Endothelial cell of umbilical vein (primary cell): ENCODE data around the gene TTC21B. TPM values are rescaled to one million over a fixed set of nuclear protein-coding genes. Genes with fewer than 3 reads are reported as not detected.

ENCODE experiments used
- BruUV-seq: library from RNA; stranded (reverse); fragments of 400-500 nt; replicated peaks from 2 replicates; lab custom pipeline; 2021; lab: Mats Ljungman, UMichigan
- CTCF ChIA-PET: fragments of 300-600, 350-600 bp; sonication (Branson Sonifier 250); formaldehyde crosslinking; loops from one replicate; lab custom pipeline; 2021; ENCODE audit warnings: antibody characterized with exemption, inconsistent platforms; lab: Charles Lee
- POLR2A ChIA-PET: fragments of 300-600, 350-600 bp; sonication (Branson Sonifier 250); formaldehyde crosslinking; loops from one replicate; lab custom pipeline; 2021; ENCODE audit warnings: antibody characterized with exemption, inconsistent platforms; lab: Charles Lee
- DNase-seq: peaks from one replicate; pipeline ENCODE4 v3.0.0-alpha.2; 2011; ENCODE audit warnings: low read depth, low spot score
- FAIRE-seq: peaks from 2 replicates; lab custom pipeline; 2011; peaks lifted over from hg19 to GRCh38; lab: Jason Lieb, UNC
- H2AFZ ChIP-seq: 2 replicates; pipeline ENCODE4 v1.6.0; 2012; ENCODE audit warnings: low read depth, low read length, control low read depth, inconsistent platforms
- H3K27ac ChIP-seq: 2 replicates; pipeline ENCODE4 v1.5.1; 2011; ENCODE audit warnings: low read depth, mild to moderate bottlenecking, control low read depth, low read length, moderate library complexity; ENCODE audit not compliant: insufficient read depth
- H3K27me3 ChIP-seq, 2 experiments: 2 replicates each; pipeline versions ENCODE4 v1.6.0 to v1.6.1; 2011; ENCODE audit warnings: low read length in 2 of 2, mixed read lengths in 1 of 2; ENCODE audit not compliant: control insufficient read depth in 2 of 2, insufficient read depth in 2 of 2
- H3K36me3 ChIP-seq, 2 experiments: 2 replicates in 1 of 2; 3 replicates in 1 of 2; pipeline ENCODE4 v1.5.1; 2011; ENCODE audit warnings: low read length in 2 of 2, mild to moderate bottlenecking in 1 of 2, moderate library complexity in 1 of 2; ENCODE audit not compliant: control insufficient read depth in 2 of 2, insufficient read depth in 2 of 2; ENCODE audit errors: extremely low read depth in 1 of 2
- H3K4me1 ChIP-seq: 3 replicates; pipeline ENCODE4 v1.5.1; 2011; ENCODE audit warnings: mild to moderate bottlenecking, low read length; ENCODE audit not compliant: control insufficient read depth, insufficient read depth; ENCODE audit errors: extremely low read depth
- H3K4me2 ChIP-seq: 2 replicates; pipeline ENCODE4 v1.6.1; 2011; ENCODE audit warnings: low read length, control low read depth, mixed read lengths; ENCODE audit not compliant: insufficient read depth
- H3K4me3 ChIP-seq, 3 experiments: fragments of 200-600 bp in 1 of 3; sonication (generic), shearing (Covaris generic) in 1 of 3; replicated peaks in 1 of 3; 2 replicates each; pipeline ENCODE4 v1.5.1; 2011 to 2016; ENCODE audit warnings: control low read depth in 3 of 3, low read length in 3 of 3, mild to moderate bottlenecking in 2 of 3, inconsistent platforms in 1 of 3, low read depth in 1 of 3, moderate library complexity in 1 of 3; ENCODE audit not compliant: insufficient read depth in 1 of 3
- H3K79me2 ChIP-seq: 2 replicates; pipeline ENCODE4 v1.6.0; 2012; ENCODE audit warnings: low read length, inconsistent platforms; ENCODE audit not compliant: control insufficient read depth, insufficient read depth
- H3K9ac ChIP-seq: replicated peaks from 2 replicates; pipeline ENCODE3; 2011; ENCODE audit warnings: low read length, control low read depth; ENCODE audit not compliant: insufficient read depth; ENCODE audit errors: extremely low read depth
- H3K9me1 ChIP-seq: replicated peaks from 3 replicates; pipeline ENCODE4 v1.6.0; 2011; ENCODE audit warnings: mild to moderate bottlenecking, low read length; ENCODE audit not compliant: control insufficient read depth, insufficient read depth; ENCODE audit errors: extremely low read depth
- H3K9me3 ChIP-seq: replicated peaks from 2 replicates; pipeline ENCODE4 v1.5.1; 2012; ENCODE audit warnings: low read length, inconsistent platforms; ENCODE audit not compliant: control insufficient read depth, insufficient read depth
- H4K20me1 ChIP-seq: replicated peaks from 2 replicates; pipeline ENCODE3; 2011; ENCODE audit warnings: mild to moderate bottlenecking, low read length; ENCODE audit not compliant: control insufficient read depth, insufficient read depth; ENCODE audit errors: extremely low read depth
- CTCF ChIP-seq, 2 donors: IDR thresholded peaks; 1 replicate in 1 of 2; 2 replicates in 1 of 2; pipeline ENCODE4 v1.5.1; 2011; ENCODE audit warnings: low read length in 2 of 2, mild to moderate bottlenecking in 2 of 2, moderate library complexity in 2 of 2, control low read depth in 1 of 2, inconsistent platforms in 1 of 2, low read depth in 1 of 2; ENCODE audit not compliant: insufficient read depth in 1 of 2; ENCODE audit errors: extremely low read depth in 1 of 2
- FOS ChIP-seq: IDR thresholded peaks from 2 replicates; pipeline ENCODE4 v1.6.1; 2011; ENCODE audit warnings: mild to moderate bottlenecking, low read length, moderate library complexity, borderline replicate concordance; ENCODE audit not compliant: insufficient read depth
- JUN ChIP-seq: IDR thresholded peaks from 2 replicates; pipeline ENCODE4 v1.6.1; 2011; ENCODE audit warnings: borderline replicate concordance, low read depth; ENCODE audit not compliant: insufficient read length, insufficient read depth
- MYC ChIP-seq: IDR thresholded peaks from one replicate; pipeline ENCODE4 v1.6.1; 2011; ENCODE audit warnings: mild to moderate bottlenecking, low read depth, low read length
- POLR2AphosphoS5 ChIP-seq: IDR thresholded peaks from 2 replicates; pipeline ENCODE4 v1.6.1; 2012; ENCODE audit warnings: low read depth, mild to moderate bottlenecking, control low read depth, low read length, moderate library complexity; ENCODE audit not compliant: insufficient read depth
- dilution Hi-C: fragments of 300-500 bp; cut with MboI; formaldehyde crosslinking; loops from one replicate; pipeline ENCODE4 v1.15.0; 2019; ENCODE audit warnings: low sequenced_read_pairs; ENCODE audit not compliant: extremely low pct_ligation_motif_present
- intact Hi-C: fragments of 100-400 bp; cut with micrococcal nuclease; formaldehyde crosslinking; loops from one replicate; pipeline ENCODE4 v1.10.0; 2022
- polyA plus RNA-seq, 4 experiments: library from polyadenylated mRNA; depleted of rRNA in 3 of 4; stranded (reverse) in 3 of 4; unstranded in 1 of 4; fragments of >200 nt; gene quantifications; 2 replicates each; pipeline versions ENCODE4 v1.2.1 to v1.2.3, GENCODE V29; 2011 to 2012; ENCODE audit warnings: missing spikeins in 1 of 4
- total RNA-seq: library from RNA; stranded (reverse); gene quantifications from 2 replicates; pipeline ENCODE4 v1.2.3, GENCODE V29; 2021

Gene TTC21B
- total and polyA plus RNA-seq, 2 donors (not counting 3 experiments of a cell fraction or from before 2014, with no cell fraction given), result 8.0 to 21.9 TPM

GRCh38 chr2:165897726-165898125, 55.9 kb downstream of the TTC21B start:
- intact Hi-C loops, result no loop called here
- Histone ChIP-seq H3K27me3 (no peaks in the 10 kb centered on the region), H3K27ac (no peak overlapping the region), H3K9me1 (no peaks in the 10 kb centered on the region), H4K20me1 (no peaks in the 10 kb centered on the region), H3K9me3 (no peaks in the 10 kb centered on the region), H3K36me3 (peaks cover 11 to 23% of the 10 kb centered on the region in 2 experiments), H2AFZ (no peak overlapping the region), H3K4me1 (peaks cover 3% of the 10 kb centered on the region), H3K79me2 (no peaks in the 10 kb centered on the region), H3K4me3 (no peak overlapping the region), H3K4me2 (no peak overlapping the region), H3K9ac (no peak overlapping the region)
- POLR2A ChIA-PET, result no interaction called here
- no TSS peak for BruUV-seq
- FAIRE-seq, result no peak
- peak; percentile 45 for DNase-seq
- dilution Hi-C loops, result no loop called here
- TF ChIP-seq POLR2AphosphoS5, result no peak
- TF ChIP-seq CTCF (IDR thresholded peaks at IDR 0.05; ENCODE audit: extremely low read depth in 1 of 2, insufficient read depth in 1 of 2, low read depth in 1 of 2, low read length in 2 of 2), result no peak
- no peak for TF ChIP-seq FOS
- no peak for TF ChIP-seq MYC
- TF ChIP-seq JUN, result no peak
- CTCF ChIA-PET, result interaction anchor here (1.5 kb wide), 1 partner anchor 23 kb away, joined by 5 read pairs; no protein-coding TSS in a partner anchor

- H3K27ac ChIP-seq, result no peak overlapping the region
- H3K4me2 ChIP-seq, result no peak overlapping the region
- no peaks in the 10 kb centered on the region for H3K9me3 ChIP-seq
- H3K79me2 ChIP-seq, result no peaks in the 10 kb centered on the region
- no peak for TF ChIP-seq FOS
- no TSS peak for BruUV-seq
- no peak overlapping the region for H3K4me3 ChIP-seq
- no peaks in the 10 kb centered on the region for H3K27me3 ChIP-seq
- no peak for FAIRE-seq
- H3K9me1 ChIP-seq, result no peaks in the 10 kb centered on the region
- H3K4me1 ChIP-seq, result peaks cover under 1% of the 10 kb centered on the region
- ChIA-PET CTCF (no interaction called here), POLR2A (no interaction called here)
- H2AFZ ChIP-seq, result no peak overlapping the region
- intact Hi-C loops (no loop called here), dilution Hi-C loops (no loop called here)
- no peaks in the 10 kb centered on the region for H4K20me1 ChIP-seq
- peaks cover 11 to 23% of the 10 kb centered on the region in 2 experiments for H3K36me3 ChIP-seq
- no peak overlapping the region for H3K9ac ChIP-seq
- no peak for DNase-seq
Observed at GRCh38 chr2:165897074-165897473, 56.5 kb downstream of the TTC21B start.
